ENCODE results near the gene KCTD20. TPM values are rescaled to one million over a fixed set of nuclear protein-coding genes. Genes with fewer than 3 reads are reported as not detected.

KCTD20 gene
- polyA plus RNA-seq, 1 donor (not counting 4 experiments of a cell fraction or from before 2014, with no cell fraction given) = 31.8 TPM

- no peak overlapping the region for H3K27ac ChIP-seq (ENCODE audit: control insufficient read depth, insufficient read depth, low read length)
- FAIRE-seq = no peak
Observed at GRCh38 chr6:36495086-36495485, 52.3 kb downstream of the KCTD20 start.

GRCh38 chr6:36499918-36500317, 57.1 kb downstream of the KCTD20 start:
- TF ChIP-seq CTCF (optimal IDR thresholded peaks at IDR 0.05 in 1 of 3, IDR thresholded peaks at IDR 0.05 in 1 of 3, conservative IDR thresholded peaks at IDR 0.05 in 1 of 3; ENCODE audit: extremely low read depth in 1 of 3, insufficient read depth in 2 of 3, low read length in 3 of 3) (no peak), EZH2 (IDR thresholded peaks at IDR 0.05; ENCODE audit: low read length) (no peak)
- no peaks in the 10 kb centered on the region for H3K4me1 ChIP-seq (ENCODE audit: control insufficient read depth, extremely low read depth, insufficient read depth, low read length)
- no peak overlapping the region for H3K27ac ChIP-seq (ENCODE audit: control insufficient read depth, insufficient read depth, low read length)
- DNase-seq (ENCODE audit: low read depth, low spot score) = no peak
- no peaks in the 10 kb centered on the region for H3K27me3 ChIP-seq (ENCODE audit: control insufficient read depth, extremely low read depth, insufficient read depth, low read length)
- H4K20me1 ChIP-seq (ENCODE audit: control insufficient read depth, extremely low read depth, insufficient read depth, low read length) = no peaks in the 10 kb centered on the region
- H3K9me1 ChIP-seq (ENCODE audit: control insufficient read depth, extremely low read depth, insufficient read depth, low read length) = no peaks in the 10 kb centered on the region
- H3K9me3 ChIP-seq (ENCODE audit: control insufficient read depth, low read depth, low read length) = no peaks in the 10 kb centered on the region
- no peak overlapping the region for H3K4me2 ChIP-seq (ENCODE audit: control insufficient read depth, extremely low read depth, insufficient read depth, low read depth, low read length)
- H3K4me3 ChIP-seq (ENCODE audit: control insufficient read depth in 2 of 3, extremely low read depth in 1 of 3, insufficient read depth in 2 of 3, low read depth in 1 of 3, low read length in 3 of 3) = no peak overlapping the region
- no peak overlapping the region for H2AFZ ChIP-seq (ENCODE audit: control insufficient read depth, low read length)
- FAIRE-seq = peak; percentile 73
- no peak overlapping the region for H3K9ac ChIP-seq (ENCODE audit: control insufficient read depth, extremely low read depth, insufficient read depth, low read length)
- H3K79me2 ChIP-seq (ENCODE audit: control insufficient read depth, insufficient read depth, low read length) = no peaks in the 10 kb centered on the region
- dilution Hi-C loops (cut with MboI; ENCODE audit: extremely low pct_ligation_motif_present, low sequenced_read_pairs) = no loop called here
- peaks cover 3 to 10% of the 10 kb centered on the region in 2 experiments for H3K36me3 ChIP-seq (ENCODE audit: control insufficient read depth in 2 of 2, extremely low read depth in 1 of 2, insufficient read depth in 2 of 2, low read length in 2 of 2)

More at GRCh38 chr6:36495086-36495485, 52.3 kb downstream of the KCTD20 start:
- no peak overlapping the region for H3K9ac ChIP-seq (ENCODE audit: control insufficient read depth, extremely low read depth, insufficient read depth, low read length)
- peaks cover 9 to 10% of the 10 kb centered on the region in 2 experiments for H3K36me3 ChIP-seq (ENCODE audit: control insufficient read depth in 2 of 2, extremely low read depth in 1 of 2, insufficient read depth in 2 of 2, low read length in 2 of 2)
- DNase-seq (ENCODE audit: low read depth, low spot score) = no peak
- H3K4me2 ChIP-seq (ENCODE audit: control insufficient read depth, extremely low read depth, insufficient read depth, low read depth, low read length) = no peak overlapping the region
- H3K27me3 ChIP-seq (ENCODE audit: control insufficient read depth, extremely low read depth, insufficient read depth, low read length) = no peaks in the 10 kb centered on the region
- no peak for TF ChIP-seq CTCF (optimal IDR thresholded peaks at IDR 0.05 in 1 of 3, IDR thresholded peaks at IDR 0.05 in 1 of 3, conservative IDR thresholded peaks at IDR 0.05 in 1 of 3; ENCODE audit: extremely low read depth in 1 of 3, insufficient read depth in 2 of 3, low read length in 3 of 3)
- TF ChIP-seq EZH2 (IDR thresholded peaks at IDR 0.05; ENCODE audit: low read length) = no peak
- H3K9me1 ChIP-seq (ENCODE audit: control insufficient read depth, extremely low read depth, insufficient read depth, low read length) = no peaks in the 10 kb centered on the region
- H3K9me3 ChIP-seq (ENCODE audit: control insufficient read depth, low read depth, low read length) = no peaks in the 10 kb centered on the region
- H3K79me2 ChIP-seq (ENCODE audit: control insufficient read depth, insufficient read depth, low read length) = no peaks in the 10 kb centered on the region
- dilution Hi-C loops (cut with MboI; ENCODE audit: extremely low pct_ligation_motif_present, low sequenced_read_pairs) = no loop called here
- H3K4me1 ChIP-seq (ENCODE audit: control insufficient read depth, extremely low read depth, insufficient read depth, low read length) = no peaks in the 10 kb centered on the region
- H4K20me1 ChIP-seq (ENCODE audit: control insufficient read depth, extremely low read depth, insufficient read depth, low read length) = no peaks in the 10 kb centered on the region
- H3K4me3 ChIP-seq (ENCODE audit: control insufficient read depth in 2 of 3, extremely low read depth in 1 of 3, insufficient read depth in 2 of 3, low read depth in 1 of 3, low read length in 3 of 3) = no peak overlapping the region
- no peak overlapping the region for H2AFZ ChIP-seq (ENCODE audit: control insufficient read depth, low read length)
